Stimulated activated naive CD8-positive, alpha-beta T cell treated with anti-CD3 and anti-CD28 coated beads, Interleukin-15, Interleukin-2, amounts not matched to agents 100 U/mL and 50 U/mL, for 24 hours (primary cell): ENCODE measurements around the gene RGS2.

Experiments used
- ATAC-seq: fragments of 150-1000 bp; cut with Tn5 transposase; one replicate; pipeline ENCODE4 v1.10.0; 2021
- DNase-seq: peaks from one replicate; pipeline ENCODE4 v3.0.0; 2021

Gene RGS2, protein sequence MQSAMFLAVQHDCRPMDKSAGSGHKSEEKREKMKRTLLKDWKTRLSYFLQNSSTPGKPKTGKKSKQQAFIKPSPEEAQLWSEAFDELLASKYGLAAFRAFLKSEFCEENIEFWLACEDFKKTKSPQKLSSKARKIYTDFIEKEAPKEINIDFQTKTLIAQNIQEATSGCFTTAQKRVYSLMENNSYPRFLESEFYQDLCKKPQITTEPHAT

DNA sequence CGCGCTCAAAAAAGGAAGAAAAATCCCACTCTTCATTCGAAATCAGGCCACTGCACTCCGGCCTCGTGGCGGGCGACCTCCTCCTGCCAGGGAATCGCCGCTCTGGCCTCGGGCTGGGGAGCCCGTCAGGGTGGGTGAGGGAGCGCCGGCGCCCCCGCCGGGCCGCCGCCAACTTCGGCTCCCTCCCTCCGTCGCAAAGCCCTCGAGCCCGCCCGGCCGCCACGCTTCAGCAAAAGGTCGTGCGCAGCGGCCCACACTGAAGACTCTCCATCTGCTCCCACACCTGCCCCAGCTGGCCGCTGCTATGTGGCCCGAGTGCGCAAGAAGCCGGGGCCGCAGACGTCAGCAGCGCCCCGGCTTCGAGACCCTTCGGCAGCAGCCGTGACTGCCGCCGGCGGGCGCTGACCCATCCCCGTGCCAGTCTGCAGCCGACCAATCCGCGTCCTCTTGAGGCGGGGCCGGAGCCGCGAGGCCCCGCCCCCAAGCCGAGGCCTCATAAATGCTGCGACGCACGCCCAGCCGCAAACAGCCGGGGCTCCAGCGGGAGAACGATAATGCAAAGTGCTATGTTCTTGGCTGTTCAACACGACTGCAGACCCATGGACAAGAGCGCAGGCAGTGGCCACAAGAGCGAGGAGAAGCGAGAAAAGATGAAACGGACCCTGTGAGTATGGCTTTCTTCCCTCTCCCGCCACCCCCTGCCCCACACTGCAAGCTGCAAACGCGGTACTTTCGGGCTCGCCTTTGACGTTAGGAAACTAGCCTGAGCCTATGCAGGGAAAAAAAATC, at the start of gene RGS2:
RGS2 (plus strand) TSS at position 522 of the 789 bp plus-strand sequence; CDS start at position 555, 33 bp downstream.
- DNase-seq (peak; percentile 86), ATAC-seq (peak; percentile 94)

DNA sequence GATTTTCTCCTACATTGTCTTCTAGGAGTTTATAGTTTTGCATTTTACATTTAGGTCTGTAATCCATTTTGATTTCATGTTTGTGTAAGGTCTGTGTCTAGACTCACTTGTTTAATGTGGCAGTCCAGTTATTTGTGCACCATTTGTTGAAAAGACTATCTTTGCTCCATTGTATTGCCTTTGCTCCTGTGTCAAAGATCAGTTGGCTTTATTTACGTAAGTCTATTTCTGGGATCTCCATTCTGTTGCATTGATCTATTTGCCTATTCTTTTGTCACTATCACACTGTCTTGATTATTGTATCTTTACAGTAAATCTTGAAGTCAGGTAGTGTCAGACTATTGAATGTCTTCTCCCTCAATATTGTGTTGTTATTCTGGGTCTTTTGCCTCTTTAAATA, 49.7 kb upstream of the RGS2 start:
- DNase-seq (no peak), ATAC-seq (no peak)

GRCh38 chr1:192762265-192762664, 46.6 kb upstream of the RGS2 start:
- no peak for ATAC-seq
- no peak for DNase-seq

- DNase-seq (no peak), ATAC-seq (no peak)
Measured at GRCh38 chr1:192763243-192763642, 45.6 kb upstream of the RGS2 start.

- no peak for ATAC-seq
- DNase-seq = no peak
Measured at GRCh38 chr1:192763756-192764155, 45.1 kb upstream of the RGS2 start.

GRCh38 chr1:192764675-192765074, 44.2 kb upstream of the RGS2 start:
- DNase-seq = no peak
- no peak for ATAC-seq

GRCh38 chr1:192766009-192766625, 42.7 kb upstream of the RGS2 start:
- DNase-seq = no peak

GRCh38 chr1:192766876-192767275, 42.0 kb upstream of the RGS2 start:
- no peak for DNase-seq
- ATAC-seq = no peak

More at GRCh38 chr1:192766009-192766625, 42.7 kb upstream of the RGS2 start:
- no peak for ATAC-seq

DNA sequence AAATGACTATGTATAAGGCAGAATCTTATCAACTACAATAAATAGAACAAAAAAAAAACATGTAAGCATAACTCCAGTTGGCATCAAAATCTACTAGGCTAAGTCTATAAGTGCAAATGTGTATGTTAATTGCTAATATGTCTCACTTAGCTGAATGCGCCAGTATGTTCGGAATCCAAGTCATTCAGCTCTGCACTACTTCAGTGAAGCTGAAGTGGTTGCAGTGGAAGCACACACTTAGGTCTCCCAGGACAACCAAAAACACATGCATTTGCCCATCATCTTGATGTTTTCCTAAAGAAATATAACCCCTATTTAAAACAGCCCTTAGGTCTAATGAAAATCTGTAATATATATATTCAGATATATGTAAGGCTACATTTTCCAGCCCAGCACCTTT, 41.0 kb upstream of the RGS2 start:
- ATAC-seq = no peak

GRCh38 chr1:192768463-192768862, 40.4 kb upstream of the RGS2 start:
- ATAC-seq (no peak), DNase-seq (no peak)

More for the DNA sequence above, 41.0 kb upstream of the RGS2 start:
- DNase-seq = no peak

DNA sequence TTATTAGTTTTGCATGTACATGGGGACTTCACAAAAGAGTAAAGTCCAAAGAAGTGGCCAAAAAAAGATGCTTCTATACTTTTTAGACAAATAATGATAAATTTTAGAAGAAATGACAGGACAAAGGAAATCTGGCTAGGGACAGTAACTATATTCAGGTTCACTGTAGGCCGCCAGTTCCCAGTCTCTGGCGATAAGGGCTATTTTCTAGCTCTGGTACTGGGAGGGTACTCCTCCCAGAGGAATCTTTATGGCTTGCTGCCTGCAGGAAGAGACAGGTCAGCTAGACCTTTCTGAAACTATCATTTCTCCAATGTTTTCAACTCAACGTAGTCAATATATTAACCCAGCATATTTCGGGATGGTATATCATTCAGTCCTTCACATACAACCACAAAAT, 37.5 kb upstream of the RGS2 start:
- no peak for DNase-seq

DNA sequence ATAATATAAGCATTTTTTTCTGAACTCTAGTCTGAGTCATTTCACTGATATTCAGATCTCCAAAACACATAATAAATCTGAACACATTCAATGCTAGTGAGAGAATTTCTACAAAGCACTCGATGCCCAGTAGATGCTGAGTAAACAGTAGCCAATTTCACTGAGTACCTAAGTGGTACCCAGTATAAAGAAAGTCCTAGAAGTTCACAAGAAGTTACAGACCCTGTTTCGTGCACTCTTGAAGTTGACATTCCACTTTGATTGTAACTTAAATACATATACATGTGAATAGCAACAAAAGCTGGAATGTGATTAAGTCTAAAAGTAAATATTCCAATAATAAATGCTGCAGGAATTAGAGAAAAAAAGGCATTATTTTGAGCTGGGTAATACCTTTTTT, 33.2 kb upstream of the RGS2 start:
- ATAC-seq (no peak), DNase-seq (no peak)

More for the DNA sequence above, 37.5 kb upstream of the RGS2 start:
- no peak for ATAC-seq

DNA sequence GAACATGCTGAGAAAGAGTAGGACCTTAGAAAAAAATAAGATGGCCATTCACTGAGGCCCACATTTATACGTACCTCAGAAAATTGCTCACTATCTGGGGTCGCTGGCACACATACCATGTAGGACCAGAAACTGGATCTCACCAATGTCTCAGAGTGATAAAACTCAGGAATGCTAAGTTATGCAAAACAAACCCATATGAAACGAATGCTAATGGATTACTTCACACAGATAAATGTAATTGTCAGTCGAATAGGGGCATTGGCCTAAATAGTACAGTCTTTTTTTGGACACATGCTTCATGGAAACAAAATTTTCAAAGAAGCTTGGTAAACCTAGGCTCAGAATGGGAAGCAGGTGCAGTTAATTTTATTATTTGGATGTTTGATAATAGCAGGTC, 32.6 kb upstream of the RGS2 start:
- ATAC-seq = no peak
- DNase-seq = no peak

GRCh38 chr1:192776998-192777397, 31.8 kb upstream of the RGS2 start:
- DNase-seq (no peak), ATAC-seq (no peak)

DNA sequence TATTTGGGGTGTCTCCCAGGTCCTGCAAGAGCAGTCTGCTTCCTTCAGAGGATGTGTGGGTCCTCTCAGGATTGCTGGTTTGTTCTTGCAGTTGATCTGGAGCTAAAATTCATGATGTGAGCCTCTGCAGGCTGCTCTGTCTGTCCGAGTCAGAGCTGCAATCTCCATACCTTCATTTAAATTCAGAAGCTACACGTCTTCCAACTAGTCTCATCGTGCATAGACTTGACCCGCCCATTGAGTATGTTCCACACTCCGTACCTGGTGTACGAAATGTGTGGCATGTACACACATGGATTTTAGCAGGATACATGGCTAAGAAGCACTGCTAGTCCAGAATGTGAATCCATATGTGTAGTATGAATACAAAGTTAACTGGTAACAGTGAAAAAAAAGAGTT, 25.0 kb upstream of the RGS2 start:
- no peak for DNase-seq
- no peak for ATAC-seq

DNA sequence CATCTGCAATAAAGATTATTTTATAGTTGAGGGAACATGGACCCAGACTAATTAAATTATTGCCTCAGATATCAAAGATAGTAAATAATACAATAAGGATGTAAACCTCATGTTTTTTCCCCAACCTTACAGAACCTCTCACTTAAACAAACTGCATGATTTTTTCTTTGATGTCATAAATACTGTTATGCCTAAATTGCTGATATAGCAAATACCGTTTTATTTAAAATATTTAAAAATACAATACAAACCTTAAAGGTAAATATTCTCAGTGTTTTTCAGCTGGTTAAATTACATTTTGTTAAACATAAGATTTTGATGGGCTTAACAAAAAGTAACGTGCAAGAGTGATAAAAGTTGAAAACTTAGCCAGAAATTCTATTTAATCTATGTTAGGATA, 24.4 kb upstream of the RGS2 start:
- DNase-seq (no peak), ATAC-seq (no peak)

DNA sequence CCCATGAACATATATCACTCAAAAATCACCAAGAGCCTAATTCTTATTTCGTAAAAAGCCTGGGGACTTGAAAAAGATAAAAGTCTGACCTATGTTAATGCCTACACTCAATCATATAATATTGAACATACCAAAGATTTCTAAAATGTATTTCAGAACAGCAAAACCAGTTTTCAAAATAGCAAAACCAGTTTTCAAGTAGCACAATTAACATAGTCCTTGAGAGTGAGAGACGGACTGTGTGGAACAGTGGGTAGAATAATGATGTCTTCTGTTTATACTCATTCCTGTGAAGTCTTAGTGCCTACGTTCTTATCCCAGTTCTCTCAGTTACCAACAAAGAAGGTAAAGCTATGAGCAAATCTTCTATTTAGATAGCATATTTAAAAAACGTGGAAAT, 22.3 kb upstream of the RGS2 start:
- no peak for ATAC-seq
- DNase-seq = no peak

DNA sequence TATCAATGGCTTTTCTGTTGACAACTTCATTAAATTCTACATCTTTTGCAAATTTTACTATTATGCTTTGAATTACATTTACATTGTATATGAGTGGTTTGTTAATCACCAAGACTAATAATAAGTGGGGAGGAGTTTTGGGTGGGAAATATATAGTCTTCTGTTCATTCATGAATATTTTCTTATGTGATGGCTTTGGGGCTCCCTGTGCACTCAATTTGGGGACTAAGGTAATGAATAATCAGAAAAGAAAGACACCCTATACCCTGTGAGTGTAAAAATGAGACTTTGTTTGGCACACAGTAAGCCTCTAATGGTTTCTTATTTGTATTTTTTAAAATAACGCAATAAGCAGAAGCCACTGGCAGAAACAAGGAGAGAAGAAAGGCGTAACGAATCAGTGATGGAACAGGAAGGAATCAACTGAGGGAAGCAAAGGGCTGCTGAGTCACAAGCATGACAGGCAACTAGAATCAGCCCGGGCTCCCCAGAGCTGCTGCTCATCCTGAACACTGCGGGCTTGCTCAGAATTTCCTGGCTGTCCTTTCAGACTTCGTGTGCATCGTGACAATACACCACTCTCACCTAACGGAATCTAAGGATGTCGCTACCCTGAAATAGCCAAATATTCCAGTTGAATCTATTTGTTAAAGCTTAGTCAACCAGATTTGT, 20.8 kb upstream of the RGS2 start:
- ATAC-seq (no peak), DNase-seq (no peak)

- DNase-seq (no peak), ATAC-seq (no peak)
Measured at GRCh38 chr1:192789871-192790270, 19.0 kb upstream of the RGS2 start.

- DNase-seq = no peak
- ATAC-seq = no peak
Measured at GRCh38 chr1:192792628-192793027, 16.2 kb upstream of the RGS2 start.

DNA sequence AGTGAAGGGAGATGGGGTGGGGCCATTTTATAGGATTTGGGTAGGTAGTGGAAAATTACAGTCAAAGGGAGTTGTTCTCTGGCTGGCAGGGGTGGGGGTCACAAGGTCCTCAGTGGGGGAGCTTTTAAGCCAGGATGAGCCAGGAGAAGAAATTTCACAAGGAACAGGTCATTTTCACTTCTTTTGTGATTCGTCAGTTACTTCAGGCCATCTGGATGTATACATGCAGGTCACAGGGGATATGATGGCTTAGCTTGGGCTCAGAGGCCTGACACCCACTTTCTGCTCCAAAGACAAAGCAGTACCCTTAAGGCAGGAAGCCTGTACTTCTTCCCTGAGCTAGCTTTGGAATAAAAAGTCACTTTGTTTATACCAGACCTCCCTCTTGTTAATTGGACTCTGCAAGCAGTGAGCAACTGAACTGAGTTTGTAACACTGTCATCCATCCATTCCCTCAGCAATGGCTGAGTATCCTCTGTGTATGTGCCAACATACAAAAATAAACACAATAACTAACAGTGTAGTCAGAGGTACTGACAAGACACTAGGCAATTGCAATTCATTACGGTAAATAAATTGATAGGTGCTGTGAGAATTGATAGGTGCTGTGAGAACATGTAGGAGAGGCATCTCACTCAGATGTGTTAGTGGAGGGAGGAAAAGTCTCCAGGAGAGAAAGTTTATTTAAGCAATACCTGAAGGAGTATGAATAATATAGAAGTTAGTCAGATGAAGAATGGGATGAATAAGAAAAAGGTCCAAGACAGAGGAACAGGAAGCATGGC, 14.7 kb upstream of the RGS2 start:
- no peak for ATAC-seq
- no peak for DNase-seq

DNA sequence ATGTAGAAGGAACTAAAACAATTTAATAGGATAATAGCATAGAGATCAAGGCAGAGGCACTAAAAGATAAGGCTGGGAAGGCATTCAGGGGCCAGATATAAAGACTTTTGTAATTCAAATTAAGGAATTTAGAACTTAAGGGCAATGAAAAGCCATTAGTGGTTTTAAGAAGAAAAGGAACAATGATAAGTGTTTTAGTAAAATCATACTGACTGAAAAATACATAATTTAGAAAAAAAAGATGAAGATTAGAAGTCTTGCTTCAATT, 14.1 kb upstream of the RGS2 start:
- DNase-seq = no peak
- no peak for ATAC-seq
